ENCODE measurements around the gene PLCD3. TPM values are rescaled to one million over a fixed set of nuclear protein-coding genes. Genes with fewer than 3 reads are reported as not detected.
A peak's percentile ranks its signal among the peaks of the same experiment; 100 is the strongest.

The PLCD3 gene
- total RNA-seq, 1 experiment from 2014 or later = 35.1 TPM

- H3K9me3 ChIP-seq (ENCODE audit: low read length) = no peaks in the 10 kb centered on the region
- H2AFZ ChIP-seq (ENCODE audit: low read length) = peak overlapping the region; percentile 81
- POLR2A ChIA-PET (ENCODE audit: unreplicated experiment) = interaction anchor here (0.8 kb wide), 1 partner anchor 16 kb away, joined by 4 read pairs; the partner anchor contains the start of gene HEXIM1
- H3K4me2 ChIP-seq (ENCODE audit: low read length) = peak overlapping the region; percentile 95
- TF ChIP-seq CTCF (conservative IDR thresholded peaks at IDR 0.05; ENCODE audit: low read depth, low read length) (peak; percentile 87), EZH2 (IDR thresholded peaks at IDR 0.05; ENCODE audit: low read length, unreplicated experiment) (no peak)
- BruUV-seq (replicated peaks) = TSS peak; percentile 18
- peak overlapping the region; percentile 40 for H3K9ac ChIP-seq (ENCODE audit: low read length)
- peak; percentile 92 for DNase-seq
- intact Hi-C loops (cut with micrococcal nuclease) = loop anchor here (1.0 to 10.0 kb wide), 7 partner anchors 24 to 211 kb away; partner anchors contain the start of genes MAP3K14 and NMT1
- peak overlapping the region; percentile 28 for H3K27ac ChIP-seq (ENCODE audit: low read length)
- no peaks in the 10 kb centered on the region for H3K36me3 ChIP-seq (ENCODE audit: low read depth, low read length)
- H3K4me3 ChIP-seq (ENCODE audit: low read length) = peak overlapping the region; percentile 75
- H3K79me2 ChIP-seq (ENCODE audit: low read length) = peaks cover 46% of the 10 kb centered on the region
- H3K4me1 ChIP-seq (ENCODE audit: insufficient read depth, low read length) = peaks cover 48% of the 10 kb centered on the region
- H4K20me1 ChIP-seq (ENCODE audit: low read length) = no peaks in the 10 kb centered on the region
- H3F3A ChIP-seq (ENCODE audit: low read length, unreplicated experiment) = no peaks in the 10 kb centered on the region
- CTCF ChIA-PET = interaction anchor here (0.9 to 1.0 kb wide), 2 partner anchors 19 to 22 kb away, joined by 3 to 9 read pairs; no protein-coding TSS in a partner anchor
- peak; percentile 53 for ATAC-seq
- H3K27me3 ChIP-seq (ENCODE audit: low read length) = no peaks in the 10 kb centered on the region
- no peaks in the 10 kb centered on the region for H3K9me2 ChIP-seq (replicated peaks; ENCODE audit: low read length)
These were observed 503 bp upstream of the PLCD3 start for GRCh38 chr17:45132572-45133463.

- peaks cover 58% of the 10 kb centered on the region for H3K4me1 ChIP-seq (ENCODE audit: insufficient read depth, low read length)
- H3K9me3 ChIP-seq (ENCODE audit: low read length) = no peaks in the 10 kb centered on the region
- H2AFZ ChIP-seq (ENCODE audit: low read length) = peak overlapping the region; percentile 77
- ChIA-PET CTCF (interaction anchor here (0.6 kb wide), 1 partner anchor 188 kb away, joined by 10 read pairs; no protein-coding TSS in a partner anchor), POLR2A (ENCODE audit: unreplicated experiment) (no interaction called here)
- no peak overlapping the region for H3K27ac ChIP-seq (ENCODE audit: low read length)
- H3F3A ChIP-seq (ENCODE audit: low read length, unreplicated experiment) = no peaks in the 10 kb centered on the region
- no peaks in the 10 kb centered on the region for H3K9me2 ChIP-seq (replicated peaks; ENCODE audit: low read length)
- no peaks in the 10 kb centered on the region for H3K36me3 ChIP-seq (ENCODE audit: low read depth, low read length)
- intact Hi-C loops (cut with micrococcal nuclease) = loop anchor here (1.0 to 10.0 kb wide), 5 partner anchors 38 to 209 kb away; partner anchors contain the start of genes MAP3K14 and NMT1
- peak; percentile 99 for TF ChIP-seq CTCF (conservative IDR thresholded peaks at IDR 0.05; ENCODE audit: low read depth, low read length)
- no peak for TF ChIP-seq EZH2 (IDR thresholded peaks at IDR 0.05; ENCODE audit: low read length, unreplicated experiment)
- TF ChIP-seq EZH2phosphoT487 (IDR thresholded peaks at IDR 0.05; ENCODE audit: borderline replicate concordance, low read length) = no peak
- ATAC-seq (no peak), DNase-seq (peak; percentile 59)
- no peaks in the 10 kb centered on the region for H4K20me1 ChIP-seq (ENCODE audit: low read length)
- peaks cover 54% of the 10 kb centered on the region for H3K79me2 ChIP-seq (ENCODE audit: low read length)
- H3K27me3 ChIP-seq (ENCODE audit: low read length) = no peaks in the 10 kb centered on the region
- H3K4me2 ChIP-seq (ENCODE audit: low read length) = peak overlapping the region; percentile 94
- peak overlapping the region; percentile 75 for H3K4me3 ChIP-seq (ENCODE audit: low read length)
- peak overlapping the region; percentile 62 for H3K9ac ChIP-seq (ENCODE audit: low read length)
- BruUV-seq (replicated peaks) = TSS peak; percentile 45
These were observed 547 bp downstream of the PLCD3 start for GRCh38 chr17:45131616-45132319.

Measured in PC-3 (cell line).